ENCODE measurements around the gene TEX14.
A peak's percentile ranks its signal among the peaks of the same experiment; 100 is the strongest.

TEX14 gene, protein sequence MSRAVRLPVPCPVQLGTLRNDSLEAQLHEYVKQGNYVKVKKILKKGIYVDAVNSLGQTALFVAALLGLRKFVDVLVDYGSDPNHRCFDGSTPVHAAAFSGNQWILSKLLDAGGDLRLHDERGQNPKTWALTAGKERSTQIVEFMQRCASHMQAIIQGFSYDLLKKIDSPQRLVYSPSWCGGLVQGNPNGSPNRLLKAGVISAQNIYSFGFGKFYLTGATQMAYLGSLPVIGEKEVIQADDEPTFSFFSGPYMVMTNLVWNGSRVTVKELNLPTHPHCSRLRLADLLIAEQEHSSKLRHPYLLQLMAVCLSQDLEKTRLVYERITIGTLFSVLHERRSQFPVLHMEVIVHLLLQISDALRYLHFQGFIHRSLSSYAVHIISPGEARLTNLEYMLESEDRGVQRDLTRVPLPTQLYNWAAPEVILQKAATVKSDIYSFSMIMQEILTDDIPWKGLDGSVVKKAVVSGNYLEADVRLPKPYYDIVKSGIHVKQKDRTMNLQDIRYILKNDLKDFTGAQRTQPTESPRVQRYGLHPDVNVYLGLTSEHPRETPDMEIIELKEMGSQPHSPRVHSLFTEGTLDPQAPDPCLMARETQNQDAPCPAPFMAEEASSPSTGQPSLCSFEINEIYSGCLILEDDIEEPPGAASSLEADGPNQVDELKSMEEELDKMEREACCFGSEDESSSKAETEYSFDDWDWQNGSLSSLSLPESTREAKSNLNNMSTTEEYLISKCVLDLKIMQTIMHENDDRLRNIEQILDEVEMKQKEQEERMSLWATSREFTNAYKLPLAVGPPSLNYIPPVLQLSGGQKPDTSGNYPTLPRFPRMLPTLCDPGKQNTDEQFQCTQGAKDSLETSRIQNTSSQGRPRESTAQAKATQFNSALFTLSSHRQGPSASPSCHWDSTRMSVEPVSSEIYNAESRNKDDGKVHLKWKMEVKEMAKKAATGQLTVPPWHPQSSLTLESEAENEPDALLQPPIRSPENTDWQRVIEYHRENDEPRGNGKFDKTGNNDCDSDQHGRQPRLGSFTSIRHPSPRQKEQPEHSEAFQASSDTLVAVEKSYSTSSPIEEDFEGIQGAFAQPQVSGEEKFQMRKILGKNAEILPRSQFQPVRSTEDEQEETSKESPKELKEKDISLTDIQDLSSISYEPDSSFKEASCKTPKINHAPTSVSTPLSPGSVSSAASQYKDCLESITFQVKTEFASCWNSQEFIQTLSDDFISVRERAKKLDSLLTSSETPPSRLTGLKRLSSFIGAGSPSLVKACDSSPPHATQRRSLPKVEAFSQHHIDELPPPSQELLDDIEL (N-terminal part only)

GRCh38 chr17:58691701-58692238 lies at the start of gene TEX14:
TSS of gene TEX14 (minus strand) at chr17:58692045. CDS start at chr17:58652001, 40,044 bp downstream.
- no peaks in the 10 kb centered on the region for H3K9me2 ChIP-seq (replicated peaks; ENCODE audit: insufficient read depth, low read length)
- H3K27me3 ChIP-seq (ENCODE audit: low read length): no peaks in the 10 kb centered on the region
- peak within 1 kb of the TSS; percentile 79 for H3K4me2 ChIP-seq (ENCODE audit: low read depth, low read length, poor library complexity, severe bottlenecking)
- peak within 1 kb of the TSS; percentile 64 for H3K4me3 ChIP-seq (ENCODE audit: insufficient read depth, low read length, poor library complexity, severe bottlenecking)
- no peaks in the 10 kb centered on the region for H4K20me1 ChIP-seq (ENCODE audit: low read depth, low read length)
- TF ChIP-seq EZH2phosphoT487 (conservative IDR thresholded peaks at IDR 0.05; ENCODE audit: low read length): no peak
- TF ChIP-seq CTCF (IDR thresholded peaks at IDR 0.05; ENCODE audit: insufficient read depth, low read length, poor library complexity, severe bottlenecking): no peak
- peaks cover 34% of the 10 kb centered on the region for H3K79me2 ChIP-seq (ENCODE audit: insufficient read depth, low read length)
- H3K9me3 ChIP-seq (ENCODE audit: insufficient read depth, low read length): no peaks in the 10 kb centered on the region
- peaks cover 4% of the 10 kb centered on the region; the same call in 1 of the 2 replicates for H3K36me3 ChIP-seq (ENCODE audit: low read length)
- H3K9ac ChIP-seq (ENCODE audit: low read length): peak within 1 kb of the TSS; percentile 81
- H2AFZ ChIP-seq (ENCODE audit: low read depth, low read length, severe bottlenecking): peak within 1 kb of the TSS; percentile 100
- H3F3A ChIP-seq (ENCODE audit: insufficient read depth): no peaks in the 10 kb centered on the region
- H3K27ac ChIP-seq (ENCODE audit: low read depth, low read length): peak within 1 kb of the TSS; percentile 50

DNA sequence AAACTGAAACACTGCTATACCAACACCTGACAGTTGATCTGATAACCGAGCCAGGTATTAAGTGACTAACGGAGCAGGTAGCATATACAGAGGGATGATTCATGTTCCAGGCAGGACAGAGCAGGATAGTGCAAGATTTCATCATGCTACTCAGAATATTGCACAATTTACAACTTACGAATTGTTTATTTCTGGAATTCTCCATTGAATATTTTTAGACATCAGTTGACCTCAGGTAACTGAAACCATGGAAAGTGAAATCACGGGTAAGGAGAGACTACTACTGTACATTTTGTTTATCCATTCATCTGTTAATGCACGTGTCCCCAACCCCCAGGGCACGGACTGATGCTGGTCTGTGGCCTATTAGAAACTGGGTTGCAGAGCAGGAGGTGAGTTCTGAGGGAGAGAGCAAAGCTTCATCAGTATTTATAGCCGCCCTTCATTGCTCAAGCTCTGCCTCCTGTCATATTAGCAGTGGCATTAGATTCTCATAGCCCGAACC lies 49.3 kb upstream of the TEX14 start:
- H3F3A ChIP-seq (ENCODE audit: insufficient read depth): no peaks in the 10 kb centered on the region
- no peaks in the 10 kb centered on the region for H4K20me1 ChIP-seq (ENCODE audit: low read depth, low read length)
- no peak overlapping the region for H2AFZ ChIP-seq (ENCODE audit: low read depth, low read length, severe bottlenecking)
- no peaks in the 10 kb centered on the region for H3K9me2 ChIP-seq (replicated peaks; ENCODE audit: insufficient read depth, low read length)
- H3K9me3 ChIP-seq (ENCODE audit: insufficient read depth, low read length): no peaks in the 10 kb centered on the region
- H3K27me3 ChIP-seq (ENCODE audit: low read length): no peaks in the 10 kb centered on the region
- H3K9ac ChIP-seq (ENCODE audit: low read length): no peak overlapping the region
- H3K27ac ChIP-seq (ENCODE audit: low read depth, low read length): no peak overlapping the region
- no peak overlapping the region for H3K4me2 ChIP-seq (ENCODE audit: low read depth, low read length, poor library complexity, severe bottlenecking)
- no peak overlapping the region for H3K4me3 ChIP-seq (ENCODE audit: insufficient read depth, low read length, poor library complexity, severe bottlenecking)
- H3K36me3 ChIP-seq (ENCODE audit: low read length): no peaks in the 10 kb centered on the region
- H3K79me2 ChIP-seq (ENCODE audit: insufficient read depth, low read length): no peaks in the 10 kb centered on the region
- TF ChIP-seq EZH2phosphoT487 (conservative IDR thresholded peaks at IDR 0.05; ENCODE audit: low read length) (no peak), CTCF (IDR thresholded peaks at IDR 0.05; ENCODE audit: insufficient read depth, low read length, poor library complexity, severe bottlenecking) (no peak)

- Histone ChIP-seq H3K79me2 (ENCODE audit: insufficient read depth, low read length) (no peaks in the 10 kb centered on the region), H3K9me2 (replicated peaks; ENCODE audit: insufficient read depth, low read length) (no peaks in the 10 kb centered on the region), H3K4me3 (ENCODE audit: insufficient read depth, low read length, poor library complexity, severe bottlenecking) (no peak overlapping the region), H4K20me1 (ENCODE audit: low read depth, low read length) (no peaks in the 10 kb centered on the region), H2AFZ (ENCODE audit: low read depth, low read length, severe bottlenecking) (no peak overlapping the region), H3K9ac (ENCODE audit: low read length) (no peak overlapping the region), H3K4me2 (ENCODE audit: low read depth, low read length, poor library complexity, severe bottlenecking) (no peak overlapping the region), H3F3A (ENCODE audit: insufficient read depth) (no peaks in the 10 kb centered on the region), H3K36me3 (ENCODE audit: low read length) (no peaks in the 10 kb centered on the region), H3K27me3 (ENCODE audit: low read length) (no peaks in the 10 kb centered on the region), H3K27ac (ENCODE audit: low read depth, low read length) (no peak overlapping the region), H3K9me3 (ENCODE audit: insufficient read depth, low read length) (no peaks in the 10 kb centered on the region)
- TF ChIP-seq CTCF (IDR thresholded peaks at IDR 0.05; ENCODE audit: insufficient read depth, low read length, poor library complexity, severe bottlenecking): no peak
- TF ChIP-seq EZH2phosphoT487 (conservative IDR thresholded peaks at IDR 0.05; ENCODE audit: low read length): no peak
Observed at GRCh38 chr17:58734811-58735210, 43.0 kb upstream of the TEX14 start.

Measured in SU-DHL-6 (cell line).